HCT116 (cell line): ENCODE measurements around the gene CBL. TPM values are rescaled to one million over a fixed set of nuclear protein-coding genes. Genes with fewer than 3 reads are reported as not detected.
A peak's percentile ranks its signal among the peaks of the same experiment; 100 is the strongest.

Experiments
- ATAC-seq: fragments of 200-7000 bp; cut with Tn5 transposase; 2 replicates; pipeline ENCODE4 v1.9.1; 2020; ENCODE audit warnings: mild to moderate bottlenecking, moderate library complexity
- BruUV-seq: library from RNA; stranded (reverse); fragments of 400-500 nt; replicated peaks from 2 replicates; lab custom pipeline; 2021; lab: Mats Ljungman, UMichigan
- CTCF ChIA-PET: fragments of 300-600 bp; sonication (Branson Sonifier 250); formaldehyde crosslinking; loops from one replicate; lab custom pipeline; 2021; ENCODE audit warnings: antibody characterized with exemption; lab: Charles Lee
- POLR2A ChIA-PET: fragments of 300-600, 350-600 bp; sonication (Branson Sonifier 250); formaldehyde crosslinking; loops from one replicate; lab custom pipeline; 2021; ENCODE audit warnings: antibody characterized with exemption; lab: Charles Lee
- RAD21 ChIA-PET, 2 experiments: fragments of 300-600 bp; sonication (Branson Sonifier 250); formaldehyde crosslinking; loops; one replicate each; lab custom pipeline; 2023; ENCODE audit warnings: low total read pairs in 2 of 2; ENCODE audit not compliant: uncharacterized antibody in 2 of 2, unreplicated experiment in 2 of 2, low non-redundant PET in 1 of 2; lab: Charles Lee
- DNase-seq: peaks from one replicate; pipeline ENCODE4 v3.0.0-alpha.2; 2010; ENCODE audit warnings: low read depth, low spot score
- H2AFZ ChIP-seq: fragments of 200-600 bp; shearing (Covaris generic), sonication (generic); 2 replicates; pipeline ENCODE4 v1.6.1; 2017; ENCODE audit warnings: low read depth, mixed run types, mixed read lengths, antibody characterized with exemption, low read length; ENCODE audit not compliant: poor library complexity, severe bottlenecking
- H3K27ac ChIP-seq: 2 replicates; pipeline ENCODE4 v1.5.1; 2012; ENCODE audit warnings: low read depth, low read length
- H3K27me3 ChIP-seq: fragments of 200-600 bp; sonication (generic); 2 replicates; pipeline ENCODE4 v1.6.1; 2016; ENCODE audit warnings: mixed run types, low read length, mixed read lengths; ENCODE audit not compliant: insufficient read depth
- H3K36me3 ChIP-seq, 2 experiments: fragments of 200-500 bp in 1 of 2; fragments of 200-600 bp in 1 of 2; sonication (Bioruptor generic) in 1 of 2; sonication (generic) in 1 of 2; 2 replicates each; pipeline versions ENCODE4 v1.5.1 to v1.6.1; 2014 to 2016; ENCODE audit warnings: low read length in 2 of 2, inconsistent platforms in 1 of 2, mixed read lengths in 1 of 2, mixed run types in 1 of 2; ENCODE audit not compliant: insufficient read depth in 2 of 2, control insufficient read depth in 1 of 2
- H3K4me1 ChIP-seq, 2 experiments: fragments of 200-600 bp in 1 of 2; sonication (generic) in 1 of 2; 2 replicates each; pipeline versions ENCODE4 v1.5.1 to v1.6.1; 2012 to 2017; ENCODE audit warnings: low read length in 2 of 2, inconsistent platforms in 1 of 2, mild to moderate bottlenecking in 1 of 2, mixed read lengths in 1 of 2, mixed run types in 1 of 2, moderate library complexity in 1 of 2; ENCODE audit not compliant: insufficient read depth in 2 of 2, control insufficient read depth in 1 of 2
- H3K4me2 ChIP-seq: fragments of 200-600 bp; sonication (generic); 2 replicates; pipeline ENCODE4 v1.6.1; 2017; ENCODE audit warnings: mixed run types, low read length, mixed read lengths
- H3K4me3 ChIP-seq, 2 experiments: fragments of 200-600 bp in 1 of 2; sonication (generic) in 1 of 2; replicated peaks in 1 of 2; 2 replicates each; pipeline ENCODE4 v1.5.1; 2011 to 2016; ENCODE audit warnings: low read length in 2 of 2, control low read depth in 1 of 2, low read depth in 1 of 2, mild to moderate bottlenecking in 1 of 2, mixed read lengths in 1 of 2, mixed run types in 1 of 2
- H3K79me2 ChIP-seq: fragments of 200-600 bp; sonication (generic); 2 replicates; pipeline ENCODE4 v1.6.1; 2017; ENCODE audit warnings: mild to moderate bottlenecking, mixed run types, low read length, moderate library complexity, mixed read lengths; ENCODE audit not compliant: insufficient read depth
- H3K9ac ChIP-seq: fragments of 200-600 bp; sonication (generic); 2 replicates; pipeline ENCODE4 v1.6.1; 2016; ENCODE audit warnings: low read length, mixed read lengths
- H3K9me2 ChIP-seq: fragments of 200-600 bp; sonication (generic), shearing (Covaris generic); 2 replicates; pipeline ENCODE4 v1.6.1; 2017; ENCODE audit warnings: mixed run types, mild to moderate bottlenecking, moderate library complexity; ENCODE audit not compliant: insufficient read depth
- H3K9me3 ChIP-seq, 2 experiments: fragments of 200-500 bp in 1 of 2; fragments of 200-600 bp in 1 of 2; sonication (Bioruptor generic) in 1 of 2; sonication (generic) in 1 of 2; 2 replicates each; pipeline ENCODE4 v1.6.1; 2014 to 2017; ENCODE audit warnings: low read length in 2 of 2, mixed read lengths in 2 of 2, inconsistent platforms in 1 of 2, low read depth in 1 of 2, mild to moderate bottlenecking in 1 of 2, mixed run types in 1 of 2, moderate library complexity in 1 of 2; ENCODE audit not compliant: control insufficient read depth in 1 of 2, insufficient read depth in 1 of 2
- H4K20me1 ChIP-seq: fragments of 200-600 bp; sonication (generic), shearing (Covaris generic); 2 replicates; pipeline ENCODE4 v1.6.1; 2017; ENCODE audit warnings: mixed run types, mild to moderate bottlenecking, moderate library complexity; ENCODE audit not compliant: insufficient read depth
- ATF3 ChIP-seq: IDR thresholded peaks from 2 replicates; pipeline ENCODE4 v1.6.1; 2012
- CEBPB ChIP-seq: IDR thresholded peaks from 2 replicates; pipeline ENCODE4 v1.6.1; 2012; ENCODE audit warnings: low read depth
- EGR1 ChIP-seq: IDR thresholded peaks from 2 replicates; pipeline ENCODE4 v1.6.1; 2012; ENCODE audit warnings: low read depth
- EZH2 ChIP-seq: fragments of 200-600 bp; sonication (generic); IDR thresholded peaks from 2 replicates; pipeline ENCODE4 v1.6.1; 2017; ENCODE audit warnings: antibody characterized with exemption, mixed run types
- FOSL1 ChIP-seq: IDR thresholded peaks from 2 replicates; pipeline ENCODE4 v1.6.1; 2012; ENCODE audit warnings: low read depth
- JUND ChIP-seq: IDR thresholded peaks from 2 replicates; pipeline ENCODE4 v1.6.1; 2012
- POLR2A ChIP-seq: IDR thresholded peaks from 2 replicates; pipeline ENCODE4 v1.7.0; 2011; ENCODE audit warnings: borderline replicate concordance; ENCODE audit not compliant: insufficient read depth, insufficient read length; ENCODE audit errors: extremely low read depth
- RAD21 ChIP-seq: IDR thresholded peaks from 2 replicates; pipeline ENCODE4 v1.6.1; 2012; ENCODE audit warnings: low read depth, mild to moderate bottlenecking
- SIN3A ChIP-seq: IDR thresholded peaks from 2 replicates; pipeline ENCODE4 v1.6.1; 2012; ENCODE audit warnings: low read depth
- SP1 ChIP-seq: IDR thresholded peaks from 2 replicates; pipeline ENCODE4 v1.6.1; 2012; ENCODE audit warnings: low read depth
- SRF ChIP-seq: IDR thresholded peaks from 2 replicates; pipeline ENCODE4 v1.6.1; 2012; ENCODE audit warnings: low read depth
- TCF7L2 ChIP-seq: IDR thresholded peaks from 2 replicates; pipeline ENCODE4 v1.7.0; 2011; ENCODE audit warnings: borderline replicate concordance, inconsistent platforms; ENCODE audit not compliant: insufficient read depth, insufficient read length; ENCODE audit errors: extremely low read depth
- ZBTB33 ChIP-seq: IDR thresholded peaks from 2 replicates; pipeline ENCODE4 v1.6.1; 2011; ENCODE audit warnings: mild to moderate bottlenecking, low read length, moderate library complexity; ENCODE audit not compliant: insufficient replicate concordance; ENCODE audit errors: extremely low read depth
- ZFX ChIP-seq: fragments of 450-650 bp; IDR thresholded peaks from 2 replicates; pipeline ENCODE4 v1.6.1; 2017
- ZNF274 ChIP-seq: fragments of 200-500 bp; sonication (Bioruptor generic); IDR thresholded peaks from 2 replicates; pipeline ENCODE4 v1.6.1; 2014; ENCODE audit warnings: mild to moderate bottlenecking, low read depth, low read length, inconsistent platforms
- intact Hi-C: fragments of 100-400 bp; cut with micrococcal nuclease; formaldehyde crosslinking; loops from 2 replicates; pipeline ENCODE4 v1.10.0; 2022
- total RNA-seq: library from RNA; stranded (reverse); gene quantifications from one replicate; pipeline ENCODE4 v1.2.1, GENCODE V29; 2021; ENCODE audit not compliant: unreplicated experiment
- TF ChIP-seq, protein P1 (sequence below), 3 experiments: fragments of 200-600 bp in 1 of 3; sonication (generic) in 1 of 3; IDR thresholded peaks in 2 of 3; conservative IDR thresholded peaks in 1 of 3; 2 replicates each; pipeline ENCODE4 v1.5.1; 2012 to 2017; ENCODE audit warnings: low read depth in 2 of 3, low read length in 2 of 3, antibody characterized with exemption in 1 of 3, borderline replicate concordance in 1 of 3, control low read depth in 1 of 3, mild to moderate bottlenecking in 1 of 3, mixed read lengths in 1 of 3, mixed run types in 1 of 3, moderate library complexity in 1 of 3; ENCODE audit not compliant: insufficient read depth in 1 of 3

Gene CBL
- total RNA-seq, 1 experiment from 2014 or later = 31.1 TPM

DNA sequence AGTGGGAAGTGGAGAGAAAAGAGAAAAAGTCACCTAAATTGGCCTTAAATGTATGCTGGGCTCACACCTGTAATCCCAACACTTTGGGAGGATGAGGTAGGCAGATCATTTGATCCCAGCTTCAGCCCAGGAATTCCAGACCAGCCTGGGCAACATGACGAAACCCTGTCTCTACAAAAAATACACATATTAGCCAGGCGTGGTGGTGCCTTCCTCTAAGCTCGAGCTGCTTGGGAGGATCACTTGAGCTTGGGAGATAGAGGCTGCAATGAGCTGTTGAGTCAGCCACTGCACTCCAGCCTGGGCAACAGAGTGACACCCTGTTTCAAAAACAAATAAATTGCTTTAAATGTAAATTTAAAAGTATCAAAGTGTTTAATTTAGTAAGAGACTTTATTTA lies 3.9 kb downstream of the CBL start:
- ChIA-PET CTCF (no interaction called here), RAD21 (no interaction called here), POLR2A (no interaction called here)
- Histone ChIP-seq H2AFZ (no peak overlapping the region), H3K9me2 (no peaks in the 10 kb centered on the region), H3K4me1 (peaks cover 8 to 19% of the 10 kb centered on the region in 2 experiments), H3K36me3 (no peaks in the 10 kb centered on the region), H3K9ac (no peak overlapping the region), H3K27me3 (no peaks in the 10 kb centered on the region), H3K4me2 (no peak overlapping the region), H4K20me1 (no peaks in the 10 kb centered on the region), H3K9me3 (no peaks in the 10 kb centered on the region), H3K79me2 (peaks cover 75% of the 10 kb centered on the region), H3K27ac (no peak overlapping the region), H3K4me3 (no peak overlapping the region)
- intact Hi-C loops = no loop called here
- BruUV-seq = no TSS peak
- no peak for DNase-seq
- no peak for TF ChIP-seq POLR2A
- TF ChIP-seq CEBPB = no peak
- no peak for TF ChIP-seq ZFX
- TF ChIP-seq ATF3 = no peak
- no peak for TF ChIP-seq RAD21
- ATAC-seq = no peak

DNA sequence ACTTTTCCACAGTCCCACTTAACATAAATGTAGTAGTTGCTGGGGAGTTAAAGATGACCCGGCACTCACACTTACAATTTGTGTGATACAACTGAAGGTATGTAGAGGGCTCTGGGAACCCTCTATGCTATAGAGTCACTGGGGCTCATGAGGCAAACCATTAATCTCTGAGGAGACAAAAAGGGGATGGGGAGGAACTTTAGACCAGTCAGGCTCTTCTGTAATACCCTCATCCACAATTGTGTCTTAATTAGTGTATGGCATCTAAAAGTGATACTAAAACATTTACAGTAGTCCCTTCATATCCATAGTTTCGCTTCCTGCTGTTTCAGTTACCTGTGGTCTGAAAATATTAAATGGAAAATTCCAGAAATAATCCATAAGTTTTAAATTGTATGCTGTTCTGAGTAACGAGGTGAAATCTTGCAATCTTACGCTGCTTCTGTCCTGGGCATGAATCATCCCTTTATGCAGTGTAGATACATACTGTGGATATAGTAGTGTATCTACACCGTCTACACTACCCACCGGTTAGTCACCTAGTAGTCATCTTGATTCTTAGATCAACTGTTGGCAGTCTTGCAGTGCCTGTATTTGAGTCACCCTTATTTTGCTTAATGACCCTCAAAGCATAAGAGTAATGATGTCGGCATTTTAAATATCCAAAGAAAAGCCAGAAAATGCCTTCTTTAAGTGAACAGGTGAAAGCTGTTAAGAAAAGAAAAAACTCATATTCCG lies 12.2 kb downstream of the CBL start:
- no peaks in the 10 kb centered on the region for H3K9me2 ChIP-seq
- H3K4me2 ChIP-seq = peak overlapping the region; percentile 63
- no peaks in the 10 kb centered on the region for H3K27me3 ChIP-seq
- H3K9ac ChIP-seq = peak overlapping the region; percentile 30
- no peaks in the 10 kb centered on the region for H3K9me3 ChIP-seq
- peak overlapping the region in 1 of 2 experiments; percentile 23; a peak in 2 of 4 replicates for H3K4me3 ChIP-seq
- ATAC-seq = peak; percentile 97
- H2AFZ ChIP-seq = no peak overlapping the region
- no peaks in the 10 kb centered on the region for H4K20me1 ChIP-seq
- H3K27ac ChIP-seq = peak overlapping the region; percentile 74
- no peaks in the 10 kb centered on the region for H3K36me3 ChIP-seq
- intact Hi-C loops = no loop called here
- ChIA-PET RAD21 (no interaction called here), CTCF (interaction anchor here (0.9 kb wide), 1 partner anchor 12 kb away, joined by 4 read pairs; the partner anchor contains the start of gene CBL), POLR2A (no interaction called here)
- DNase-seq = peak; percentile 92
- H3K79me2 ChIP-seq = peaks cover 73% of the 10 kb centered on the region
- no TSS peak for BruUV-seq
- peaks cover 20 to 40% of the 10 kb centered on the region in 2 experiments for H3K4me1 ChIP-seq
- TF ChIP-seq ZNF274 = no peak
- TF ChIP-seq ATF3 = no peak; the same call in 1 of the 2 replicates
- TF ChIP-seq EGR1 = no peak
- no peak for TF ChIP-seq EZH2
- TF ChIP-seq ZBTB33 = no peak
- no peak for TF ChIP-seq TCF7L2
- TF ChIP-seq ZFX = no peak
- peak; percentile 91 for TF ChIP-seq SP1
- no peak for TF ChIP-seq POLR2A
- TF ChIP-seq, protein P1, sequence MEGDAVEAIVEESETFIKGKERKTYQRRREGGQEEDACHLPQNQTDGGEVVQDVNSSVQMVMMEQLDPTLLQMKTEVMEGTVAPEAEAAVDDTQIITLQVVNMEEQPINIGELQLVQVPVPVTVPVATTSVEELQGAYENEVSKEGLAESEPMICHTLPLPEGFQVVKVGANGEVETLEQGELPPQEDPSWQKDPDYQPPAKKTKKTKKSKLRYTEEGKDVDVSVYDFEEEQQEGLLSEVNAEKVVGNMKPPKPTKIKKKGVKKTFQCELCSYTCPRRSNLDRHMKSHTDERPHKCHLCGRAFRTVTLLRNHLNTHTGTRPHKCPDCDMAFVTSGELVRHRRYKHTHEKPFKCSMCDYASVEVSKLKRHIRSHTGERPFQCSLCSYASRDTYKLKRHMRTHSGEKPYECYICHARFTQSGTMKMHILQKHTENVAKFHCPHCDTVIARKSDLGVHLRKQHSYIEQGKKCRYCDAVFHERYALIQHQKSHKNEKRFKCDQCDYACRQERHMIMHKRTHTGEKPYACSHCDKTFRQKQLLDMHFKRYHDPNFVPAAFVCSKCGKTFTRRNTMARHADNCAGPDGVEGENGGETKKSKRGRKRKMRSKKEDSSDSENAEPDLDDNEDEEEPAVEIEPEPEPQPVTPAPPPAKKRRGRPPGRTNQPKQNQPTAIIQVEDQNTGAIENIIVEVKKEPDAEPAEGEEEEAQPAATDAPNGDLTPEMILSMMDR (IDR thresholded peaks at IDR 0.05 in 2 of 3, conservative IDR thresholded peaks at IDR 0.05 in 1 of 3; ENCODE audit: borderline replicate concordance in 1 of 3, insufficient read depth in 1 of 3, low read depth in 2 of 3, low read length in 2 of 3) = no peak
- TF ChIP-seq FOSL1 = peak; percentile 100
- peak; percentile 84 for TF ChIP-seq SRF
- peak; percentile 64; the same call in 1 of the 2 replicates for TF ChIP-seq SIN3A
- TF ChIP-seq CEBPB = peak; percentile 77
- TF ChIP-seq JUND = peak; percentile 96
